Uterus (tissue), 4 donors: ENCODE results near the gene BANK1. TPM values are rescaled to one million over a fixed set of nuclear protein-coding genes. Genes with fewer than 3 reads are reported as not detected.

Source experiments
- DNase-seq, 2 donors: peaks; one replicate each; pipeline ENCODE4 v3.0.0-alpha.2; 2019 to 2020
- H3K27ac ChIP-seq, 2 donors: fragments of 200-600 bp; sonication (generic); 1 replicate in 1 of 2; 2 replicates in 1 of 2; pipeline ENCODE4 v1.5.1; 2016 to 2018
- H3K27me3 ChIP-seq, 2 donors: fragments of 200-600 bp; sonication (generic); one replicate each; pipeline ENCODE4 v1.5.1; 2018 to 2019; ENCODE audit warnings: control low read depth in 1 of 2
- H3K36me3 ChIP-seq, 2 donors: fragments of 200-600 bp; sonication (generic); one replicate each; pipeline ENCODE4 v1.5.1; 2019; ENCODE audit warnings: control low read depth in 1 of 2
- H3K4me1 ChIP-seq, 2 donors: fragments of 200-600 bp; sonication (generic); one replicate each; pipeline ENCODE4 v1.5.1; 2018 to 2019; ENCODE audit warnings: control low read depth in 1 of 2
- H3K4me3 ChIP-seq, 2 donors: fragments of 200-600 bp; sonication (generic); 1 replicate in 1 of 2; 2 replicates in 1 of 2; pipeline ENCODE4 v1.5.1; 2018 to 2019; ENCODE audit warnings: mild to moderate bottlenecking in 1 of 2
- H3K9me3 ChIP-seq, 2 donors: fragments of 200-600 bp; sonication (generic); one replicate each; pipeline ENCODE4 v1.5.1; 2019; ENCODE audit warnings: control low read depth in 1 of 2
- POLR2A ChIP-seq, 2 donors: fragments of 450-650 bp; IDR thresholded peaks; one replicate each; pipeline ENCODE4 v1.6.1; 2016; ENCODE audit warnings: antibody characterized with exemption in 2 of 2, mild to moderate bottlenecking in 1 of 2, moderate library complexity in 1 of 2
- intact Hi-C: fragments of 100-400 bp; cut with DNase I; formaldehyde crosslinking; loops from one replicate; pipeline ENCODE4 v1.15.1; 2023; ENCODE audit warnings: low total_unique reads
- total RNA-seq, 4 donors: library from RNA; depleted of rRNA in 3 of 4; stranded (reverse); fragments of >200 nt in 3 of 4; gene quantifications; one replicate each; pipeline versions ENCODE4 v1.1.0 to v1.2.4, GENCODE V29; 2014 to 2023
- TF ChIP-seq, protein P1 (sequence below), 4 experiments: fragments of 200-600 bp in 2 of 4; fragments of 450-650 bp in 2 of 4; sonication (generic) in 2 of 4; IDR thresholded peaks; one replicate each; pipeline ENCODE4 v1.5.1; 2016 to 2019; ENCODE audit warnings: antibody characterized with exemption in 4 of 4, mild to moderate bottlenecking in 2 of 4, moderate library complexity in 1 of 4
- donor health status: DM: yes; HTN: yes; CAD: no.

BANK1 gene
- total RNA-seq, 4 donors from 2014 or later: 0.49 to 3.1 (median 0.59) TPM; not detected in 1

GRCh38 chr4:101914761-101915160, 124.2 kb downstream of the BANK1 start:
- Histone ChIP-seq H3K36me3 (no peaks in the 10 kb centered on the region), H3K9me3 (no peaks in the 10 kb centered on the region), H3K27ac (no peak overlapping the region), H3K4me3 (no peak overlapping the region), H3K27me3 (no peaks in the 10 kb centered on the region), H3K4me1 (no peaks in the 10 kb centered on the region)
- TF ChIP-seq, protein P1, sequence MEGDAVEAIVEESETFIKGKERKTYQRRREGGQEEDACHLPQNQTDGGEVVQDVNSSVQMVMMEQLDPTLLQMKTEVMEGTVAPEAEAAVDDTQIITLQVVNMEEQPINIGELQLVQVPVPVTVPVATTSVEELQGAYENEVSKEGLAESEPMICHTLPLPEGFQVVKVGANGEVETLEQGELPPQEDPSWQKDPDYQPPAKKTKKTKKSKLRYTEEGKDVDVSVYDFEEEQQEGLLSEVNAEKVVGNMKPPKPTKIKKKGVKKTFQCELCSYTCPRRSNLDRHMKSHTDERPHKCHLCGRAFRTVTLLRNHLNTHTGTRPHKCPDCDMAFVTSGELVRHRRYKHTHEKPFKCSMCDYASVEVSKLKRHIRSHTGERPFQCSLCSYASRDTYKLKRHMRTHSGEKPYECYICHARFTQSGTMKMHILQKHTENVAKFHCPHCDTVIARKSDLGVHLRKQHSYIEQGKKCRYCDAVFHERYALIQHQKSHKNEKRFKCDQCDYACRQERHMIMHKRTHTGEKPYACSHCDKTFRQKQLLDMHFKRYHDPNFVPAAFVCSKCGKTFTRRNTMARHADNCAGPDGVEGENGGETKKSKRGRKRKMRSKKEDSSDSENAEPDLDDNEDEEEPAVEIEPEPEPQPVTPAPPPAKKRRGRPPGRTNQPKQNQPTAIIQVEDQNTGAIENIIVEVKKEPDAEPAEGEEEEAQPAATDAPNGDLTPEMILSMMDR (IDR thresholded peaks at IDR 0.05): no peak
- no peak for TF ChIP-seq POLR2A (IDR thresholded peaks at IDR 0.05)
- DNase-seq: no peak
- intact Hi-C loops: no loop called here

DNA sequence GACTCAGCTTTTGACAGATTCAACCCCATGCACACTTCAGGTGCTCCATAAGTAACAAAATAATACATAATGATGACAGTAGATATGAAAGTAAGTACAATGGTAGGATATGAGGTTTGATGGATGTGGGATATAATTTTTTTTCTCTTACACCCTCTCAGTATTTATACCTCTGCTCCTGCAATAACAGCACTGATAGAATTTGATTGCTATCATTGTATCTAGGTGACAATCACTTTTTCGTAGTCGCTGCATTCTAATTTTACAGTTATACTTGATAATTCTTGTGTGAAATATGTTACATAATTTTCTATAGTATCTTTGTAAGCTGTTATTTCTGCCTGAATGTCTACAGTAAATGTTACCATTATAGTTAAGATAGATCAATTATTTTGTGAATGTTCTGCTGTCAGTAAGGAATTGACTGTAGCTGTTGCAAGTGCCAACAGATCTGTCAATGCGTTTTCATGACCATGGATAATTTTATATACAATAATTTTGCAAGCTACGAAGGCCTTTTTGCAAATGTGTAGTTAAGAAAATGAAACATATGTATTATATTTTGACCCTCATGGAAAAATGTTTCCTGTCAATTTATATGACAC, 128.9 kb downstream of the BANK1 start:
- no peak for DNase-seq
- Histone ChIP-seq H3K27me3 (no peaks in the 10 kb centered on the region), H3K36me3 (no peaks in the 10 kb centered on the region), H3K4me1 (no peaks in the 10 kb centered on the region), H3K4me3 (no peak overlapping the region), H3K27ac (no peak overlapping the region), H3K9me3 (no peaks in the 10 kb centered on the region)
- no peak for TF ChIP-seq POLR2A (IDR thresholded peaks at IDR 0.05)
- TF ChIP-seq, protein P1 (IDR thresholded peaks at IDR 0.05): no peak
- intact Hi-C loops: no loop called here

GRCh38 chr4:101921370-101921769, 130.8 kb downstream of the BANK1 start:
- Histone ChIP-seq H3K4me1 (no peaks in the 10 kb centered on the region), H3K36me3 (no peaks in the 10 kb centered on the region), H3K4me3 (no peak overlapping the region), H3K9me3 (no peaks in the 10 kb centered on the region), H3K27me3 (no peaks in the 10 kb centered on the region), H3K27ac (no peak overlapping the region)
- TF ChIP-seq, protein P1 (IDR thresholded peaks at IDR 0.05): no peak
- TF ChIP-seq POLR2A (IDR thresholded peaks at IDR 0.05): no peak
- intact Hi-C loops: no loop called here
- no peak for DNase-seq

- Histone ChIP-seq H3K36me3 (no peaks in the 10 kb centered on the region), H3K27me3 (no peaks in the 10 kb centered on the region), H3K9me3 (no peaks in the 10 kb centered on the region), H3K4me3 (no peak overlapping the region), H3K4me1 (no peaks in the 10 kb centered on the region), H3K27ac (no peak overlapping the region)
- intact Hi-C loops: no loop called here
- TF ChIP-seq POLR2A (IDR thresholded peaks at IDR 0.05): no peak
- TF ChIP-seq, protein P1 (IDR thresholded peaks at IDR 0.05): no peak
- DNase-seq: no peak
Measured at GRCh38 chr4:101931619-101932018, 141.1 kb downstream of the BANK1 start.

DNA sequence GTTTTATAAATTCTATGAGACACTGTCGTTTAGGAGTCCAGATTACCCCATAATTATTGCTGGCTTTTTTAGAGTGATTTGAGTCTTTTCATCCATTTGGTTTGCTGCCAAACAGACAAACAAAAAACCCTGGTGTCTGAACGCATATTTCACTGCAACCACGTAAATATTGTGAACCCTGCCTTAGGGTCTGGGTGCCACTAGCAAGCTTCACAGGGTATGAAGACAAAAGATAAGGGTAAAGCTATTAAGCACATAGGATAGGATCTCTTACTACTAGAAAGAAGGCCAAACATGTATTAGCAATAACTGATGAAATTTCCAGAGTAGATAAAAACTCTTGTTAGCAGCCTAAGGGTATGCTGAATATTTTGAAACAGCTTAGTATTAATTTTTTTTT, 143.3 kb downstream of the BANK1 start:
- no peak for TF ChIP-seq POLR2A (IDR thresholded peaks at IDR 0.05)
- TF ChIP-seq, protein P1 (IDR thresholded peaks at IDR 0.05): no peak
- no peak overlapping the region for H3K27ac ChIP-seq
- H3K4me1 ChIP-seq: no peaks in the 10 kb centered on the region
- no peaks in the 10 kb centered on the region for H3K27me3 ChIP-seq
- intact Hi-C loops: no loop called here
- H3K4me3 ChIP-seq: no peak overlapping the region
- no peaks in the 10 kb centered on the region for H3K9me3 ChIP-seq
- H3K36me3 ChIP-seq: no peaks in the 10 kb centered on the region
- no peak for DNase-seq
